HL-60 (cell line): Measurements from ENCODE around the gene TCF25.

ENCODE experiments used
- CTCF ChIP-seq: IDR thresholded peaks from one replicate; pipeline ENCODE4 v1.5.1; 2011; ENCODE audit warnings: low read length, control low read depth, inconsistent platforms; ENCODE audit not compliant: insufficient read depth
- GABPA ChIP-seq: IDR thresholded peaks from 2 replicates; pipeline ENCODE4 v1.6.1; 2012; ENCODE audit warnings: low read depth
- POLR2AphosphoS5 ChIP-seq: IDR thresholded peaks from 2 replicates; pipeline ENCODE4 v1.6.1; 2012; ENCODE audit warnings: low read depth
- REST ChIP-seq: IDR thresholded peaks from 2 replicates; pipeline ENCODE4 v1.6.1; 2012; ENCODE audit warnings: low read depth; ENCODE audit not compliant: insufficient replicate concordance
- SPI1 ChIP-seq: IDR thresholded peaks from 2 replicates; pipeline ENCODE4 v1.6.1; 2012; ENCODE audit warnings: low read depth, mild to moderate bottlenecking, borderline replicate concordance

- no peak for TF ChIP-seq REST
- no peak for TF ChIP-seq CTCF
- no peak for TF ChIP-seq POLR2AphosphoS5
- no peak for TF ChIP-seq GABPA
- TF ChIP-seq SPI1 = no peak
Observed at GRCh38 chr16:89831810-89832328, 41.5 kb upstream of the TCF25 start.
